Nasal cavity respiratory epithelium epithelial cell of viscerocranial mucosa (primary cell): ENCODE results near the gene SMYD4. TPM values are rescaled to one million over a fixed set of nuclear protein-coding genes. Genes with fewer than 3 reads are reported as not detected.

ENCODE experiments used
- total RNA-seq: library from RNA; depleted of rRNA; stranded (reverse); fragments of >200 nt; gene quantifications from 2 replicates; pipeline ENCODE4 v1.2.3, GENCODE V29; 2014

SMYD4 gene, protein sequence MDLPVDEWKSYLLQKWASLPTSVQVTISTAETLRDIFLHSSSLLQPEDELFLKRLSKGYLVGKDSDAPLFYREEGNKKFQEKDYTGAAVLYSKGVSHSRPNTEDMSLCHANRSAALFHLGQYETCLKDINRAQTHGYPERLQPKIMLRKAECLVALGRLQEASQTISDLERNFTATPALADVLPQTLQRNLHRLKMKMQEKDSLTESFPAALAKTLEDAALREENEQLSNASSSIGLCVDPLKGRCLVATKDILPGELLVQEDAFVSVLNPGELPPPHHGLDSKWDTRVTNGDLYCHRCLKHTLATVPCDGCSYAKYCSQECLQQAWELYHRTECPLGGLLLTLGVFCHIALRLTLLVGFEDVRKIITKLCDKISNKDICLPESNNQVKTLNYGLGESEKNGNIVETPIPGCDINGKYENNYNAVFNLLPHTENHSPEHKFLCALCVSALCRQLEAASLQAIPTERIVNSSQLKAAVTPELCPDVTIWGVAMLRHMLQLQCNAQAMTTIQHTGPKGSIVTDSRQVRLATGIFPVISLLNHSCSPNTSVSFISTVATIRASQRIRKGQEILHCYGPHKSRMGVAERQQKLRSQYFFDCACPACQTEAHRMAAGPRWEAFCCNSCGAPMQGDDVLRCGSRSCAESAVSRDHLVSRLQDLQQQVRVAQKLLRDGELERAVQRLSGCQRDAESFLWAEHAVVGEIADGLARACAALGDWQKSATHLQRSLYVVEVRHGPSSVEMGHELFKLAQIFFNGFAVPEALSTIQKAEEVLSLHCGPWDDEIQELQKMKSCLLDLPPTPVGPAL
- 8.5 and 11.2 TPM in 2 replicates for total RNA-seq

DNA sequence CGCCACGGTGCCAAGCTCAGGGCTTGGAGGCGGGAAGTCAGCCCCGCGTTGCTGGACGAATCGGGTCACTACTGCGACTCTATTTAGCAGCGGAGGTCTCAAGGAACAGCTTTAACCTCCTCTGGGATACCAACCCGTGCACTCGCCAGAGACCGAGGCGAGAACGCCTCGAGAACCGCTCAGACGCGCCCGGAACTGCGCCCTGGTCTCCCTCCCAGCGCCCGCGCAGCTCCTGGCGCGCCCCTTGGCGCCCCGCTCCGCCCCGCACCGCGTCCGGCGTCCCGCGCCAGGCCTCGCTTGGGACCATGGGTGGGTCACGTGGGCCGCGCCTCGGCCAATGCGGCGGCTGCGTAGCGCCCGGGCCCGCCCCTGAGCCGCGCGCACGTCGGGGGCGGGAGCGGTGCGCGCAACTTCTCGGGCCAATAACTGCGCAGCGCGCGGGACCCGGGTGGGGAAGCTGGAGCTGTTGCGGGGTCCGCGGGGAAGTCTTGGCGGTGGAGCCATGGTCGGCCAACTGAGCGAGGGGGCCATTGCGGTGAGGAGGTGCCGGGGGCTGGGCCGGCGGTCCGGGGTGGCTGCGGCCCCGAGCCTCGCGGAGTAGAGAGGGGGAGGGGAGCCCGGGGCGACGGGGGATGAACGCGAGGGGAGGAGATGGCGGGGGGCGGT lies at the start of gene SMYD4, which contains the start of gene RPA1:
Gene SMYD4, minus strand, starts transcription at position 311 of the 666 bp plus-strand sequence. CDS start 1,908 bp downstream, outside the sequence.
Gene RPA1, plus strand, starts transcription at position 414 of the 666 bp plus-strand sequence. Its CDS starts 89 bp downstream, at position 503.

DNA sequence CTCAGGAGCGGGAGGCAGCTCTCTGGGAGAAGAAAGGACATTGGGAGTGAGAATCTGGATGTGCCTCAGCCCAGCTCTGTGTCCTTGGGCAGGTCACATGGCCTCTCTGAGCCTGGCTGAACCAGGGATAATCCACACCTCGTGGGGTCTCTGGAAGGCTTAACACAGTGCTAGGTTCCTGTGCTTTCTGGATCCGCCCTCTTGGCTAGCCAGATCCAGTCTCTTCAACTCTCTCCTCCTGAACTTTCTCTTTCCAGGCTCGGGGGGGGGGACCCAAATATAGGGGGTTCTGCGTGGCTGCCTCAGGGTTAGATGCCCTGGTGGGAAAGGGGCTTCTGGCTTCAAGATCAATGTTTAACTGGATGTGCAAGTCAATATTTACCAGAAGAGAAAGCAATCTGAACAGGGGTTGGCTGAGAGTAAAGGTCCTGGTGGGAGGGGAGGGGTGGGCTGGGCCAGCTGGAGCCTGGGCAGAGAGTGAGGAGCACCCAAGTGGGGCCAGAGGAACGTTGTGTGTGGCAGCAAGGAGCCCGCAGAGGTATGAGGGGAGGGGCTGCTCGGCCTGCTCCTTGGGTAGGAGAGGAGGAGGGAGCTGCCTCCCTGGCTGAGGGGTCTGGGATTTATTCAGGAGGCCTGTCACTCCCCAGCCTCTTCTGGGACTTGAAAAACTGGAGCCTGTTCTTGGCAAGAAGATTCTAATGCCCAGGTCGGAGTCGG lies 87.2 kb downstream of the SMYD4 start, which contains the start of gene SERPINF2:
Gene SERPINF2, plus strand, starts transcription at position 501 of the 717 bp plus-strand sequence. CDS start 2,125 bp downstream, outside the sequence.

Other genes with a start within 250 kb of the SMYD4 start
- 3.8 and 8.5 TPM in 2 replicates for gene SLC43A2, start 201.1 kb downstream of the SMYD4 start, total RNA-seq
- gene SCARF1, start 184.2 kb downstream of the SMYD4 start, total RNA-seq: 0.34 and 0.43 TPM in 2 replicates
- 3.4 and 3.6 TPM in 2 replicates for gene RILP, start 180.0 kb downstream of the SMYD4 start, total RNA-seq
- 88.9 and 187 TPM in 2 replicates for gene PRPF8, start 145.0 kb downstream of the SMYD4 start, total RNA-seq
- 7.8 and 9.9 TPM in 2 replicates for gene TLCD2, start 119.5 kb downstream of the SMYD4 start, total RNA-seq
- 13.7 and 39.9 TPM in 2 replicates for gene WDR81, start 105.2 kb downstream of the SMYD4 start, total RNA-seq
- gene SERPINF2, start 87.0 kb downstream of the SMYD4 start, total RNA-seq: 0.68 and 1.5 TPM in 2 replicates
- 73.1 and 440 TPM in 2 replicates for gene SERPINF1, start 67.8 kb downstream of the SMYD4 start, total RNA-seq
- gene RPA1, start 103 bp upstream of the SMYD4 start, total RNA-seq: 29.4 and 54.2 TPM in 2 replicates
- gene RTN4RL1, start 195.4 kb upstream of the SMYD4 start, total RNA-seq: 0.34 and 0.71 TPM in 2 replicates
- gene DPH1, start 200.3 kb upstream of the SMYD4 start, total RNA-seq: 12.3 and 22.1 TPM in 2 replicates
- gene OVCA2, start 212.1 kb upstream of the SMYD4 start, total RNA-seq: 23.3 and 91.2 TPM in 2 replicates
- 1.4 and 3.3 TPM in 2 replicates for gene HIC1, start 225.2 kb upstream of the SMYD4 start, total RNA-seq